HepG2 (cell line): ENCODE measurements around the gene TARP.

Experiments
- ATAC-seq: fragments of 200-7000 bp; cut with Tn5 transposase; 3 replicates; pipeline ENCODE4 v1.9.1; 2020; ENCODE audit warnings: mild to moderate bottlenecking, moderate library complexity
- BruUV-seq: library from RNA; stranded (reverse); fragments of 400-500 nt; replicated peaks from 2 replicates; lab custom pipeline; 2021; lab: Mats Ljungman, UMichigan
- CTCF ChIA-PET: fragments of 300-600 bp; formaldehyde crosslinking; extraction: SDS; loops from one replicate; lab custom pipeline; 2021; ENCODE audit warnings: low total read pairs, inconsistent platforms, low intra/inter-chr PET ratio; lab: Yijun Ruan, JAX
- POLR2A ChIA-PET: fragments of 350-600 bp; sonication (Branson Sonifier 250); formaldehyde crosslinking; loops from one replicate; lab custom pipeline; 2020; ENCODE audit warnings: antibody characterized with exemption, inconsistent platforms; lab: Yijun Ruan, JAX
- DNase-seq: peaks from one replicate; pipeline ENCODE4 v3.0.0-alpha.2; 2015; ENCODE audit warnings: low spot score
- FAIRE-seq: peaks from 3 replicates; lab custom pipeline; 2011; peaks lifted over from hg19 to GRCh38; lab: Jason Lieb, UNC
- H2AFZ ChIP-seq: one replicate; pipeline ENCODE4 v1.6.1; 2011; ENCODE audit warnings: low read length, inconsistent platforms
- H3K27ac ChIP-seq: fragments of 300-600 bp; 3 replicates; pipeline ENCODE4 v1.8.0; 2011; ENCODE audit warnings: mixed run types, mild to moderate bottlenecking, mixed read lengths, low read length, inconsistent platforms; ENCODE audit not compliant: insufficient read depth; ENCODE audit errors: extremely low read length
- H3K27me3 ChIP-seq, 2 experiments: fragments of 200-600 bp in 1 of 2; 2 replicates in 1 of 2; 3 replicates in 1 of 2; pipeline versions ENCODE4 v1.6.0 to v1.8.0; 2011; ENCODE audit warnings: low read length in 2 of 2, mild to moderate bottlenecking in 2 of 2, moderate library complexity in 2 of 2, inconsistent platforms in 1 of 2; ENCODE audit not compliant: insufficient read depth in 2 of 2, control insufficient read depth in 1 of 2
- H3K36me3 ChIP-seq, 2 experiments: fragments of 200-600 bp in 1 of 2; replicated peaks in 1 of 2; 2 replicates in 1 of 2; 3 replicates in 1 of 2; pipeline versions ENCODE4 v1.5.1 to v1.8.0; 2011; ENCODE audit warnings: low read length in 2 of 2, inconsistent platforms in 1 of 2; ENCODE audit not compliant: insufficient read depth in 2 of 2, control insufficient read depth in 1 of 2
- H3K4me1 ChIP-seq: 2 replicates; pipeline ENCODE4 v1.5.1; 2012; ENCODE audit warnings: low read length, inconsistent platforms; ENCODE audit not compliant: insufficient read depth
- H3K4me2 ChIP-seq: 2 replicates; pipeline ENCODE4 v1.6.0; 2011; ENCODE audit warnings: low read depth, low read length, inconsistent platforms
- H3K4me3 ChIP-seq, 3 experiments: fragments of 200-600 bp in 1 of 3; sonication (generic), shearing (Covaris generic) in 1 of 3; replicated peaks in 1 of 3; 2 replicates each; pipeline ENCODE4 v1.5.1; 2011 to 2016; ENCODE audit warnings: low read length in 3 of 3, inconsistent platforms in 2 of 3, low read depth in 2 of 3, mild to moderate bottlenecking in 2 of 3, control low read depth in 1 of 3, mixed read lengths in 1 of 3; ENCODE audit not compliant: insufficient read depth in 1 of 3
- H3K79me2 ChIP-seq: one replicate; pipeline ENCODE4 v1.6.1; 2011; ENCODE audit warnings: low read length, inconsistent platforms; ENCODE audit not compliant: insufficient read depth
- H3K9ac ChIP-seq: 2 replicates; pipeline ENCODE4 v1.6.0; 2011; ENCODE audit warnings: mild to moderate bottlenecking, low read depth, low read length, inconsistent platforms; ENCODE audit not compliant: insufficient read depth
- H3K9me3 ChIP-seq: 2 replicates; pipeline ENCODE4 v1.5.1; 2012; ENCODE audit warnings: mild to moderate bottlenecking, low read length
- H4K20me1 ChIP-seq: 2 replicates; pipeline ENCODE4 v1.6.0; 2011; ENCODE audit warnings: inconsistent platforms, mild to moderate bottlenecking, low read length, moderate library complexity; ENCODE audit not compliant: insufficient read depth
- CREM ChIP-seq, 2 experiments: sonication (generic) in 1 of 2; formaldehyde crosslinking in 1 of 2; IDR thresholded peaks; 2 replicates each; pipeline versions ENCODE4 v1.4.0 to v1.6.1; 2016 to 2020; ENCODE audit warnings: antibody characterized with exemption in 1 of 2, mild to moderate bottlenecking in 1 of 2, missing genetic modification reagents in 1 of 2
- IRX3 ChIP-seq: sonication (generic); formaldehyde crosslinking; IDR thresholded peaks from 2 replicates; pipeline ENCODE4 v1.8.1; 2023; ENCODE audit warnings: mild to moderate bottlenecking, low read depth, missing genetic modification reagents, borderline replicate concordance
- SATB2 ChIP-seq: sonication (generic); formaldehyde crosslinking; IDR thresholded peaks from 2 replicates; pipeline ENCODE4 v1.5.0; 2020; ENCODE audit warnings: missing genetic modification reagents
- ZBTB20 ChIP-seq: sonication (generic); formaldehyde crosslinking; IDR thresholded peaks from 2 replicates; pipeline ENCODE4 v1.8.1; 2023; ENCODE audit warnings: missing genetic modification reagents, low read depth, mild to moderate bottlenecking, borderline replicate concordance
- ZNF326 ChIP-seq: sonication (generic); formaldehyde crosslinking; IDR thresholded peaks from 2 replicates; pipeline ENCODE4 v1.4.0; 2020; ENCODE audit warnings: missing genetic modification reagents, borderline replicate concordance
- ZNF468 ChIP-seq: sonication (generic); formaldehyde crosslinking; IDR thresholded peaks from 2 replicates; pipeline ENCODE4 v1.8.0; 2022; ENCODE audit warnings: mild to moderate bottlenecking, moderate library complexity, missing genetic modification reagents
- ZNF850 ChIP-seq: sonication (generic); formaldehyde crosslinking; conservative IDR thresholded peaks from 2 replicates; pipeline ENCODE4 v1.9.0; 2021; ENCODE audit warnings: mild to moderate bottlenecking, missing genetic modification reagents
- WGBS: methylation state at CpG from one replicate; pipeline ENCODE4 v1.1.6; 2017; ENCODE audit warnings: low lambda C conversion rate; 5-methylcytosine and 5-hydroxymethylcytosine counted together
- in situ Hi-C: cut with HindIII; loops from 2 replicates; pipeline ENCODE4 v1.10.0; 2017; ENCODE audit warnings: low pct_unique_long_range_greater_than_20kb; ENCODE audit not compliant: extremely low pct_ligation_motif_present
- intact Hi-C: fragments of 100-400 bp; cut with micrococcal nuclease; formaldehyde crosslinking; loops from one replicate; pipeline ENCODE4 v1.10.0; 2022; ENCODE audit not compliant: unreplicated experiment
- TF ChIP-seq, protein P1 (sequence below): sonication (generic); formaldehyde crosslinking; IDR thresholded peaks from 2 replicates; pipeline ENCODE4 v1.5.1; 2020; ENCODE audit warnings: mild to moderate bottlenecking, missing genetic modification reagents, borderline replicate concordance
- TF ChIP-seq, protein P2 (sequence below): sonication (generic); formaldehyde crosslinking; IDR thresholded peaks from 2 replicates; pipeline ENCODE4 v1.5.1; 2020; ENCODE audit warnings: missing genetic modification reagents, mild to moderate bottlenecking, borderline replicate concordance
- TF ChIP-seq, protein P3 (sequence below): IDR thresholded peaks from 2 replicates; pipeline ENCODE4 v1.6.1; 2016; ENCODE audit warnings: low read depth, control low read depth
- TF ChIP-seq, protein P4 (sequence below): sonication (generic); formaldehyde crosslinking; IDR thresholded peaks from 2 replicates; pipeline ENCODE4 v1.9.0; 2022; ENCODE audit warnings: low read depth, missing genetic modification reagents

The TARP gene

DNA sequence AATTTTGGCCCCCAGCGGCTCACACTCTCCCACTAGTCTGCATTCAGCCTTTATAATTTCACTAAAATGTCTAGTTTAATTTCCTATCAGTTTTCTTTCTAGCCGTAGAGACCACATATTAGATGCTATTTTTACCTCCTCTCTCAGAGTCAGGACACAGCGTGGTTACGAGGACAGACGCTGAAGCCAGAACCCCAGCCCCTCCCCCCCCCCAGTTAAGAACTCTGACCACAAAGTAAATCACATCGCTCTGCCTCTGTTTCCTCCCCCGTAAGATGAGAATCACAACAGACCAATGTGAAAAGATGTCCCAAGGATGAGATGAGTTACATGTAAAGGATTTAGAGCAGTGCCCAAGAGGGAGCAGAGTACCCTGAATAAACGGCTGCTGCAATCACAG is 11.1 kb upstream of the TARP start:
- WGBS = 26% methylated on average over 8 of the region's 8 CpGs
- BruUV-seq = no TSS peak
- Histone ChIP-seq H3K36me3 (no peaks in the 10 kb centered on the region), H3K4me1 (no peaks in the 10 kb centered on the region), H3K27ac (no peak overlapping the region), H3K9me3 (no peaks in the 10 kb centered on the region), H3K9ac (no peak overlapping the region), H3K4me2 (no peak overlapping the region), H3K79me2 (no peaks in the 10 kb centered on the region), H4K20me1 (no peaks in the 10 kb centered on the region), H3K27me3 (0 out of 5 replicates have a peak, but pooled peaks cover 0 to 3% of the 10 kb centered on the region in 2 experiments), H2AFZ (no peak overlapping the region), H3K4me3 (no peak overlapping the region)
- intact Hi-C loops = no loop called here
- ChIA-PET POLR2A (no interaction called here), CTCF (no interaction called here)
- no peak for FAIRE-seq
- in situ Hi-C loops = no loop called here
- no peak for DNase-seq
- no peak for ATAC-seq
- TF ChIP-seq, protein P1, sequence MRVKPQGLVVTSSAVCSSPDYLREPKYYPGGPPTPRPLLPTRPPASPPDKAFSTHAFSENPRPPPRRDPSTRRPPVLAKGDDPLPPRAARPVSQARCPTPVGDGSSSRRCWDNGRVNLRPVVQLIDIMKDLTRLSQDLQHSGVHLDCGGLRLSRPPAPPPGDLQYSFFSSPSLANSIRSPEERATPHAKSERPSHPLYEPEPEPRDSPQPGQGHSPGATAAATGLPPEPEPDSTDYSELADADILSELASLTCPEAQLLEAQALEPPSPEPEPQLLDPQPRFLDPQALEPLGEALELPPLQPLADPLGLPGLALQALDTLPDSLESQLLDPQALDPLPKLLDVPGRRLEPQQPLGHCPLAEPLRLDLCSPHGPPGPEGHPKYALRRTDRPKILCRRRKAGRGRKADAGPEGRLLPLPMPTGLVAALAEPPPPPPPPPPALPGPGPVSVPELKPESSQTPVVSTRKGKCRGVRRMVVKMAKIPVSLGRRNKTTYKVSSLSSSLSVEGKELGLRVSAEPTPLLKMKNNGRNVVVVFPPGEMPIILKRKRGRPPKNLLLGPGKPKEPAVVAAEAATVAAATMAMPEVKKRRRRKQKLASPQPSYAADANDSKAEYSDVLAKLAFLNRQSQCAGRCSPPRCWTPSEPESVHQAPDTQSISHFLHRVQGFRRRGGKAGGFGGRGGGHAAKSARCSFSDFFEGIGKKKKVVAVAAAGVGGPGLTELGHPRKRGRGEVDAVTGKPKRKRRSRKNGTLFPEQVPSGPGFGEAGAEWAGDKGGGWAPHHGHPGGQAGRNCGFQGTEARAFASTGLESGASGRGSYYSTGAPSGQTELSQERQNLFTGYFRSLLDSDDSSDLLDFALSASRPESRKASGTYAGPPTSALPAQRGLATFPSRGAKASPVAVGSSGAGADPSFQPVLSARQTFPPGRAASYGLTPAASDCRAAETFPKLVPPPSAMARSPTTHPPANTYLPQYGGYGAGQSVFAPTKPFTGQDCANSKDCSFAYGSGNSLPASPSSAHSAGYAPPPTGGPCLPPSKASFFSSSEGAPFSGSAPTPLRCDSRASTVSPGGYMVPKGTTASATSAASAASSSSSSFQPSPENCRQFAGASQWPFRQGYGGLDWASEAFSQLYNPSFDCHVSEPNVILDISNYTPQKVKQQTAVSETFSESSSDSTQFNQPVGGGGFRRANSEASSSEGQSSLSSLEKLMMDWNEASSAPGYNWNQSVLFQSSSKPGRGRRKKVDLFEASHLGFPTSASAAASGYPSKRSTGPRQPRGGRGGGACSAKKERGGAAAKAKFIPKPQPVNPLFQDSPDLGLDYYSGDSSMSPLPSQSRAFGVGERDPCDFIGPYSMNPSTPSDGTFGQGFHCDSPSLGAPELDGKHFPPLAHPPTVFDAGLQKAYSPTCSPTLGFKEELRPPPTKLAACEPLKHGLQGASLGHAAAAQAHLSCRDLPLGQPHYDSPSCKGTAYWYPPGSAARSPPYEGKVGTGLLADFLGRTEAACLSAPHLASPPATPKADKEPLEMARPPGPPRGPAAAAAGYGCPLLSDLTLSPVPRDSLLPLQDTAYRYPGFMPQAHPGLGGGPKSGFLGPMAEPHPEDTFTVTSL (CRISPR knock-in tag) = no peak
- TF ChIP-seq ZNF850 (CRISPR knock-in tag) (no peak), CREM (IDR thresholded peaks at IDR 0.05) (no peak), CREM (CRISPR knock-in tag; IDR thresholded peaks at IDR 0.05) (no peak), IRX3 (no peak), ZBTB20 (CRISPR knock-in tag) (no peak), SATB2 (CRISPR knock-in tag) (no peak), ZNF326 (no peak), ZNF468 (CRISPR knock-in tag) (no peak)
- TF ChIP-seq, protein P2, sequence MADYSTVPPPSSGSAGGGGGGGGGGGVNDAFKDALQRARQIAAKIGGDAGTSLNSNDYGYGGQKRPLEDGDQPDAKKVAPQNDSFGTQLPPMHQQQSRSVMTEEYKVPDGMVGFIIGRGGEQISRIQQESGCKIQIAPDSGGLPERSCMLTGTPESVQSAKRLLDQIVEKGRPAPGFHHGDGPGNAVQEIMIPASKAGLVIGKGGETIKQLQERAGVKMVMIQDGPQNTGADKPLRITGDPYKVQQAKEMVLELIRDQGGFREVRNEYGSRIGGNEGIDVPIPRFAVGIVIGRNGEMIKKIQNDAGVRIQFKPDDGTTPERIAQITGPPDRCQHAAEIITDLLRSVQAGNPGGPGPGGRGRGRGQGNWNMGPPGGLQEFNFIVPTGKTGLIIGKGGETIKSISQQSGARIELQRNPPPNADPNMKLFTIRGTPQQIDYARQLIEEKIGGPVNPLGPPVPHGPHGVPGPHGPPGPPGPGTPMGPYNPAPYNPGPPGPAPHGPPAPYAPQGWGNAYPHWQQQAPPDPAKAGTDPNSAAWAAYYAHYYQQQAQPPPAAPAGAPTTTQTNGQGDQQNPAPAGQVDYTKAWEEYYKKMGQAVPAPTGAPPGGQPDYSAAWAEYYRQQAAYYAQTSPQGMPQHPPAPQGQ (CRISPR knock-in tag) = no peak
- TF ChIP-seq, protein P3, sequence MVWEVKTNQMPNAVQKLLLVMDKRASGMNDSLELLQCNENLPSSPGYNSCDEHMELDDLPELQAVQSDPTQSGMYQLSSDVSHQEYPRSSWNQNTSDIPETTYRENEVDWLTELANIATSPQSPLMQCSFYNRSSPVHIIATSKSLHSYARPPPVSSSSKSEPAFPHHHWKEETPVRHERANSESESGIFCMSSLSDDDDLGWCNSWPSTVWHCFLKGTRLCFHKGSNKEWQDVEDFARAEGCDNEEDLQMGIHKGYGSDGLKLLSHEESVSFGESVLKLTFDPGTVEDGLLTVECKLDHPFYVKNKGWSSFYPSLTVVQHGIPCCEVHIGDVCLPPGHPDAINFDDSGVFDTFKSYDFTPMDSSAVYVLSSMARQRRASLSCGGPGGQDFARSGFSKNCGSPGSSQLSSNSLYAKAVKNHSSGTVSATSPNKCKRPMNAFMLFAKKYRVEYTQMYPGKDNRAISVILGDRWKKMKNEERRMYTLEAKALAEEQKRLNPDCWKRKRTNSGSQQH (CRISPR knock-in tag) = no peak
- TF ChIP-seq, protein P4, sequence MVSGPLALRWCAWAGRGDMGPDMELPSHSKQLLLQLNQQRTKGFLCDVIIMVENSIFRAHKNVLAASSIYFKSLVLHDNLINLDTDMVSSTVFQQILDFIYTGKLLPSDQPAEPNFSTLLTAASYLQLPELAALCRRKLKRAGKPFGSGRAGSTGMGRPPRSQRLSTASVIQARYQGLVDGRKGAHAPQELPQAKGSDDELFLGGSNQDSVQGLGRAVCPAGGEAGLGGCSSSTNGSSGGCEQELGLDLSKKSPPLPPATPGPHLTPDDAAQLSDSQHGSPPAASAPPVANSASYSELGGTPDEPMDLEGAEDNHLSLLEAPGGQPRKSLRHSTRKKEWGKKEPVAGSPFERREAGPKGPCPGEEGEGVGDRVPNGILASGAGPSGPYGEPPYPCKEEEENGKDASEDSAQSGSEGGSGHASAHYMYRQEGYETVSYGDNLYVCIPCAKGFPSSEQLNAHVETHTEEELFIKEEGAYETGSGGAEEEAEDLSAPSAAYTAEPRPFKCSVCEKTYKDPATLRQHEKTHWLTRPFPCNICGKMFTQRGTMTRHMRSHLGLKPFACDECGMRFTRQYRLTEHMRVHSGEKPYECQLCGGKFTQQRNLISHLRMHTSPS = no peak
